NCI-H1105 treated with DMSO at 0.1 percent for 48 hours (cell line): ENCODE results near the gene DAZAP1.

Experiments used
- DNase-seq: peaks from one replicate; lab custom pipeline; 2025; lab: John Stamatoyannopoulos, UW

The DAZAP1 gene

DNA sequence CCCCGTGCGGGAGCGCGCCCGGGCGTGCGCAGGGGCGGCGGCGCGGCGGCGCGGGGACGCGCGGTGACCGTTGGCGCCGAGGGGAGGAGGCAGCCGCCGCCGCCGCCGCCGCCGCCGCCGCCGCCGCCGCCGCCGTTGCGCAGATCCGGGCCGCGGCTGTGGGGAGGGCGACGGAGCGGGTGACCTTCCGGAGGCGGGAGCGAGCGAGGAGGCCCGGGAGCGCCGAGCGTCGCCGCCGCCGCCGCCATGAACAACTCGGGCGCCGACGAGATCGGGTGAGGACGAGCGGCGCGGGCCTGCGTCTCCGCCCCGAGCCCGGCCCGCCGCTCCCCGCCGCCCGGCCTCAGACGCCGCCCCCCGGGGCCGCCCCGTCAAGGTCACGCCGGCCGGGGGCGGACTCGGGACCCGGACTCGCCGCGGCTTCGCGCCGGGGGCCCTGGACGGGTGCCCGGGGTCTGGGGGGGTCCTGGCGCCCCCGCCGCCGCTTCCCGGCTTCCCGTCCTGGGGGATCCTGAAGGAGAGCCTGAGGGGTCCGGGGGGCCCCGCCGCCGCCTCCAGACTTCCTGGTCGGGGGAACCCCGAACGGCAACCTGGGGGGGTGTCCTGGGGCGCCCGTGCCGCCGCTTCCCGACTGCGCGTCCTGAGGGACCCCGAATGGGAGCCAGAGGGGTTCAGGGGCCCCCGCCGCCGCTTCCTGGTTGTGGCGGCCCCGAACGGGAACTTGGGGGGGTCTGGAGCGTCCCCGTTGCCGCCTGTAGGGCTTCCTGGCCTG, at the start of gene DAZAP1:
Gene DAZAP1, plus strand, starts transcription at position 59 of the 772 bp plus-strand sequence. Its CDS starts 188 bp downstream, at position 247.
- no peak for DNase-seq

DNA sequence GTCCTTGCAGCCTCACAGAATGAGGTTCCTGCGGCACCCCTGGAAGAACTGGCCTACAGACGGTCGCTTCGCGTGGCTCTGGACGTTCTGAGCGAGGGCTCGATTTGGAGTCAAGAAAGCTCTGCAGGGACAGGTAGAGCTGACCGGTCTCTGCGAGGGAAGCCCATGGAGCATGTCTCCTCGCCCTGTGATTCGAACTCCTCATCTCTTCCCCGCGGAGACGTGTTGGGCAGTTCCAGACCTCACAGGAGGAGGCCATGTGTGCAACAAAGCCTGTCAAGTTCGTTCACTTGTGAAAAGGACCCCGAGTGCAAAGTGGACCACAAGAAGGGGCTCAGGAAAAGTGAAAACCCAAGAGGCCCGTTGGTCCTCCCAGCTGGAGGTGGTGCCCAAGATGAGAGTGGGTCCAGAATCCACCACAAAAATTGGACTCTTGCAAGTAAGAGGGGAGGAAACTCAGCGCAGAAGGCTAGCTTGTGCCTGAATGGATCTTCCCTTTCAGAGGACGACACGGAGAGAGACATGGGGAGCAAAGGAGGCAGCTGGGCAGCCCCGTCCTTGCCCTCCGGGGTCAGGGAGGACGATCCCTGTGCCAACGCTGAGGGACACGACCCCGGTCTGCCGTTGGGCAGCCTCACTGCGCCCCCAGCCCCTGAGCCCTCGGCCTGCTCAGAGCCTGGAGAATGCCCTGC, 47.1 kb upstream of the DAZAP1 start:
- no peak for DNase-seq

DNA sequence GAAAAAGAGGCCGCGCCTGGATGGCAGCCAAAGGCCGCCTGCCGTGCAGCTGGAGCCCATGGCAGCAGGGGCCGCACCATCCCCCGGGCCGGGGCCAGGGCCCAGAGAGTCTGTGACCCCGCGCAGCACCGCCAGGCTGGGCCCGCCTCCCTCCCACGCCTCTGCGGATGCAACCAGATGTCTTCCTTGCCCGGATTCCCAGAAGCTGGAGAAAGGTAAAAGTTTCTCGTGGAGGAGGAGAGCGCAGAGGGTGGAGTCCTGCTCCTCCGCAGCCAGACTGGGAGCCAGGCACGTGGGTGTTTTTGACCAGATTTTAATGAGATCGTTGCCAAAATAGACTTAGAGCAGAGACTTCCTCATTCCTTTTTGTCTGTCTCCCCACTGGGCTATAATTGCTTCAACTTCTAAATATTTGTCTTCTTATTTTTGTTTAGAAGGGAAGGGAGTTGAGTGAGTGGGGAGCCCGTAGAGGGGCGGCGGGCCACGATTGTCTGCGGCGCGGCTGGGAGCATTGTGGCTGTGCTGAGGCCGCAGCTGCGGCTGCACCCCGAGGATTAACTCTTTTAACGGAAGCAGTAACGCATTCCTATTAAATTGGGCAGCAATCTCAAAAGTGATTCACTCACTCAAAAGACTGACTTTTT, 46.4 kb upstream of the DAZAP1 start:
- peak; percentile 82 for DNase-seq

DNA sequence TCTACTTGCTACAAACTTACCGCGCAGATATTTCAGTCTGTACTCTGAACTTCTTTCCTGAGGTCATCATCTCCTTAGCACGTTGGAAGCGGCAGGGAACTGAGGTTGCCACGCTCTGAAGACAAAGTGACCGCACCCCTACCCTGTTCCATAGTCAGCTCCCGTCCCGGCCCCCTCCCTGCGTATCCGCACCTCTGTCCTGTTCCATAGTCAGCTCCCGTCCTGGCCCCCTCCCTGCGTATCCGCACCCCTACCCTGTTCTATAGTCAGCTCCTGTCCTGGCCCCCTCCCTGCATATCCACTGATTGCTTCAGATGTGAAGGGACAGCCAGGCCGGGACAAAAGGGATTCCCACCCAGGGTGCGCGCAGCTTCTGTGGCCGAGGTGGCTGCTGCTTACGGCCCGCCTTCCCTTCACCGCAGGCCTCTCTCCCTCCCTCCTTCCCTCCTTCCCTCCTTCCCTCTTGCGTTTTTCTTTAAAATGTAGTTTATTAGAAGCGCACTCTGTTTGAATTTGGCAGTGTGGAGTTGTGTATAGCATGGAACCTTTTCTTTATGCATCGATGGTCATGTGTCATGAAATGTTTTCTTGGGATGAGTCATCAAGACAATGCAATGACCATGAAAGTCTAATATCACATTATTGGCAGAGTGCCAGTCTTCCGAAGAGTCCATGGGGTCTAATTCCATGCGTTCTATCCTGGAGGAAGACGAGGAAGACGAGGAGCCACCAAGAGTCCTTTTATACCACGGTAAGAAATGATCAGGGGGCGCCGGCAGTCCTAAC, 45.6 kb upstream of the DAZAP1 start:
- DNase-seq = no peak

DNA sequence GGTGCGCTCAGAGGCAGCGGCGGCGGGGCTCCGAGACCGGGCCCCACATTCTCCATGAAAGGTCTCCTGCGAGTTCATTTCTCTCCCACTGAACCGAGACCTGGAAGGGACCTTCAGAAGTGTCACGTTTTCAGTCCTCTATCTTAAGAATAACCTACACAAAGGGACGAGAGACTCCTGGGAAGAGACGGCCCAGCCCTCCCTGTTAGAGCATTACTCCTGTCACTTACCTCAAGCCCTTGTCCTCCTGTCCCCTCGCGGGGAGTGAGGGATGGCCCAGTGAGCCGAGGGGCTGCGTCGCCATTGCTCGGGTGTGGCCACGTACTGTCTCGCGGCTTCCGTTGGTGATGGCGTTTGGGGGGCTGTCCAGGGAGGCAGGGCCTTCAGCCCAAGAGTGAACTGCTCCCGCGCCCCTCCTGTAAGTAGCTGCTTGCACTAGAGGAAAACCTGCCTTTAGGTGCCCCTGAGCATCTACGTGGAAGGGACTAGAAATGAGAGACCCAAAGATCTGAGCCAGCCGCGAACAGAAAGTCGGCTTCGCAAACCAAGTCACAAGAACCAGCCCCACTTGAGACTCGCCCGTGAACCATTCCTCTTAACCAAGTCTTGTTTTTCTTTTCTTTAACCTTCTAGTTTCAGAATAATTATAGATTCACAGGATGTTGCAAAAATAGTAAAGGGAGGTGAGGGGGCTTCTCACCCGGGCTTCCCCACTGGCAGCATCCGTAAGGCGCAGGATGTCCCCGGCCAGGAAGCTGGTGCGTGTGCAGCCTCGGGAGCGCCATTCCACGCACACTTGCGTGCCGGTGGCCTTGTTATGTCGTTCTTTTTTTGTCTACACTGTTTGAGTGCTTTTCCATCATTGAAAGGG, 44.8 kb upstream of the DAZAP1 start:
- no peak for DNase-seq

DNA sequence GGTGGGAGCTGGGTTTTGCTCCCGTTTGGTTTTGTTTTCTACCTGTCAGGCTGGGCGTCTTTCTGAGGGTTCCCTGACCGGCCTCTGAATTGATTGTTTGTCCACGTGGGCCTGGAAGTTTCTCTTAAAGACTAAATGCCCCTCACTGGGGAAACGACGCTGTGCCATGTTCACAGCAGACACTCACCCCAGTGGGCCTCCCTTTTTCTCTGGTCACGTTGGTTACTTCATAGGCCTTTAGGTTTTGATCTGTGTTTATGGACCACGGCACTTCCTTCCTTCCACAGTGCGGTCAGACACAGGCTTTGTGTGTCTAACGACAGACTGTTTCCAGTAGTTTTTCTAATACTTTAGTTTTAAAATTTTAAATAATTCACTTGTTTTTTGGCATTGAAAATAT, 43.8 kb upstream of the DAZAP1 start:
- DNase-seq = no peak

DNA sequence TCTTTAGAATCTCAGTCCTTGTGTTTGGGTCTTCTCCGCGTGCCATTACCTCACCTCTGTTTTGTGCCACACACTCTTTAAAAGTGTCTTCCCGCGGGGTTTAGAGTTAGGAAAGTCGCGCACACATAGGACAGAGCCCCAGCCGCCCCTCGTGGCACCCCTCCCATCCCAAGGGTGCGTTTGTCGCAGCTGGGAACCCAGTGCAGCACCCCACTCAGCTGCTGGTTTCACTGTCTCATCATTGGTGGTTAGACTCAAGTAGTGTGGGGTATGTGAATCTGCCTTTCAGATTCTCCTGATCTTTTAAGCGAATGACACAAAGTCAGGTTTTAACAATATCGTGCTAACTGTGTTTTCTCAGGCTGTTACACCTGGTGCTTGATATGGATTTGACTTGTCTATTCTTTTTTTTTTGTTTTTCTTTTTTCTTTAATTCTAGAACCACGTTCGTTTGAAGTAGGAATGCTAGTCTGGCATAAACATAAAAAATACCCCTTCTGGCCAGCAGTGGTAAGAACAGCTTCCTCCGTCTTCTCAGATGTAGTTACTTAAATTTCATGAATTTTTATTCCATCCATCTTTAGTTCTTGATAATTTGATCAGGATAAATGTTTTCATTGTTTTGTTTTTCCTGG, 43.2 kb upstream of the DAZAP1 start:
- no peak for DNase-seq

DNA sequence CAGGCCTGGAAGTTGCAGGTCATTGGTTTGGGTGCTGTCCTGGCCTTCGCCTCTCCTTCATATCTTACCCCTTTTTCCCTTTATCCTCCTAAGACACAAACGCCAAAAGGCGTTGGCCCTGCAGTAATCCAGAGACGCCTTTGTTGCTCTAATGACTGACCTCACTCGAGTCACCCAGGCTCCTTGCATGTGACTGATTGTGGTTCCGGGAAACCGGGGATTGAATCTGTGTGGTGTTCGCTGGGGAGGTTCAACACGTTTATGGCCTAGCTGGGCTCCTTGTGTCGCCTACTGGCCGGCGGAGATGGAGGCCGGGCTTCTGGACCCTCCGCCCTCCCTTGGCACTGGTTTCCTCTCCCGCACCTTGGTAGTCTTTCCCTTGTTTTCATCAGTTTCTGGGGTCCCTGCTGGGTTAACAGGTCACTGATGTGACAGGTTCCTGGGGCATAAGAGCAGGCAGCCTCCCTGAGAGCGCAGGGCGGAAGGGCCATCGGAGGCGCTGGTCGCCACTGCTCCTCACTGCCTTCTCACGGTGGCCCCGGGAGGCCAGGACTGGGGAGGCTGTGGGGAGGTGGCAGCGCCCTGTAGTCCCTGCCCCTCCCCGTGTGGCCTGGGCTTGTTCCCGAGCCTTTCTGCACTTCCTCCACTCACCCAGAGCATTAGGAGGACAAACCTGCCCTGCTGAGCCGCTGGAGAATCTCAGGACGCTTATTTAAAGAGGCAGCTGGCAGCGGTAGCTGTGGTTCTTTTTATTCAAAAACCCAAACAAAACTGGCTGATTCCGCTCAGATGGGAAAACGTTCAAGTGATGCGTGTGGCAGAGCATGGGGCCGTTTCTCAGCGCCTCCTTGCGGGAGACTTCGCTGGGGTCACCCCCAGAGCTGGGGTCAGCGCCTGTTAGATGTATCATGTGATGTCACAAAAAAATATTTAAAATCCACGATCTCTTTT, 41.8 kb upstream of the DAZAP1 start:
- DNase-seq = no peak

DNA sequence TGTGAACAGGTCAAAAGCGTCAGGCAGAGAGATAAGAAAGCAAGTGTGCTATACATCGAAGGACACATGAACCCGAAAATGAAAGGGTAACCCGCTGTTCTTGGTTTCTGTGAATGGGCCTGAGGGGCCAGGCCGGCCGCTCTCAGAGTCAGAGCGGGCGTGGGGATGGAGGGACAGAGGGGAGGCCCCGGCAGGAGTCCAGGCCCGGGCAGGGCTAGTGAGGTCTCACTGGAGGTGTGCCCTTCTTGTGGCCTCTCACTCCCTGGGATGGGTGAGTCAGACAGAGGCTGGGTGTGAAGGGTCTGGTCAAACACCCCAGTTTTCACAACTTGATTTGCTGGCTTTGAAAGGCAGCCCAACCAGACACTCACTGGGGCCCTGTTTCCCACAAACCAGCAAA, 41.1 kb upstream of the DAZAP1 start:
- DNase-seq = no peak

DNA sequence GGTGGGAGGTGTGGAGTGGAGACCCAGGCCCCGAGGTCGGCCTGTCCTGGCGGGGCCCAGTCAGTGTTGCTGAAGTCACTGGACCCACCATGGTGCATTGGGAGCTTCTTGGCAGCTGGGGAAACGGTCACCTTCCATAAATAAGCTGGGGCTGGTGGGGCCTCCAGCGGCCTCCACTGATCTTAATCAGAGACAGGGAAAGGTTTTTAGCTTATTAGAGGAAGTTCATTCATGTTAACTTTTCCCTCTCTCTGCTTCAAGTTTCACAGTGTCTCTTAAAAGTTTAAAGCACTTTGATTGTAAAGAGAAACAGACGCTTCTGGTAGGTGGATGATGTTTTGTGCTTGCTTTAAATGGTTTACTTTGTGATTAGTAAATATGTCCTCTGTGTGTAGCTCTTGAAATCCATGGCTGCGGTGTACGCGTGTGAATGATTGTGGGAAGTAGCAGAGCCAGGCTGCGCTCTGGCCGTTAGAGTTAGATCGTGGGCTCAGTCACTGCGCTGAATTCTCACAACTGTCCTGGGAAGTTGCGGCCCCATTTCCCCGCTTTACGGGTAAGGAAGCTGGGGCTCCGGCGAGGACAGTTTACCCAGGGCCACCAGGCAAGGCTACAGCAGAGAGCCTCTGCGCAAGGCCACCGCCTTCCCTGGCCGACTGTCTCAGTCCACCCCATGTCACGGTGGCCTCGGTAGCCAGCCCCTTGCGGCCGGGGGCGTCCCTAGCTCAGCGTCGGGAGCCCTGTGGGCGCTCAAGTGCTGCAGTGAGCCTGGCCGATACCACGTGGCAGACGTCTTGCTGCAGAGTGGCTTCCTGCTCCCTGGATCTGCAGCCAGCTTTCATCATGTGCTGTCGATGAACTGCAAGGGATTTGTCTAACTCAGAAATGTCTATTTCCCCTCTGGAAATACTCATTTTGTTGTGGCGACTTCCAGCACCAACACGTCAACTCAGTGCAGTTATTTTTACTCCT, 40.2 kb upstream of the DAZAP1 start:
- DNase-seq = no peak

DNA sequence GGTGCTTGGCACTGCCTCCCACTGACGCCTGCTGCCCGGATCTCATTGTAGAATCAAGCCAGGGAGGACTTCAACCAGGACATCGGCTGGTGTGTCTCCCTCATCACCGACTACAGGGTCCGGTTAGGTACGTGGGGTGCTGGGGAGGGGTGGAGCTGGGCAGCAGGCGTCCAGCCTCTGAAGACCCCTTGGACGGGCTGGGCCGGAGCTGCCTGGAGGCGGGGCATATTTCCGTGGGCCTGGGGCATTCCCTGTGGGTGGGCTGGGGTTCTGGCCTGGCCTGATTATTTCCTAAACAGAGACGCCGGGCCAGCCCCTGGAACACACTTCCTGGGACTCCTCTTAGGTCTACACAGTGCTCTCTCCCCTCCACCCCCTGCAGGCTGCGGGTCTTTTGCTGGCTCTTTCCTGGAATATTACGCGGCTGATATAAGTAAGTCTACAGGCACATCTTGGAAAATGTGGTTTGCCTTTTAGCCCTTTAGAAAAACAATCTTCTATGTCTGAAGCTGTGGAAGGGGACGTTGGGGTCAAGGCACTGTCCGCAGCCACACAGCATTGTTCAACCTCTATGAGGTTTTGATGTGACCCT, 38.1 kb upstream of the DAZAP1 start:
- DNase-seq = no peak

DNA sequence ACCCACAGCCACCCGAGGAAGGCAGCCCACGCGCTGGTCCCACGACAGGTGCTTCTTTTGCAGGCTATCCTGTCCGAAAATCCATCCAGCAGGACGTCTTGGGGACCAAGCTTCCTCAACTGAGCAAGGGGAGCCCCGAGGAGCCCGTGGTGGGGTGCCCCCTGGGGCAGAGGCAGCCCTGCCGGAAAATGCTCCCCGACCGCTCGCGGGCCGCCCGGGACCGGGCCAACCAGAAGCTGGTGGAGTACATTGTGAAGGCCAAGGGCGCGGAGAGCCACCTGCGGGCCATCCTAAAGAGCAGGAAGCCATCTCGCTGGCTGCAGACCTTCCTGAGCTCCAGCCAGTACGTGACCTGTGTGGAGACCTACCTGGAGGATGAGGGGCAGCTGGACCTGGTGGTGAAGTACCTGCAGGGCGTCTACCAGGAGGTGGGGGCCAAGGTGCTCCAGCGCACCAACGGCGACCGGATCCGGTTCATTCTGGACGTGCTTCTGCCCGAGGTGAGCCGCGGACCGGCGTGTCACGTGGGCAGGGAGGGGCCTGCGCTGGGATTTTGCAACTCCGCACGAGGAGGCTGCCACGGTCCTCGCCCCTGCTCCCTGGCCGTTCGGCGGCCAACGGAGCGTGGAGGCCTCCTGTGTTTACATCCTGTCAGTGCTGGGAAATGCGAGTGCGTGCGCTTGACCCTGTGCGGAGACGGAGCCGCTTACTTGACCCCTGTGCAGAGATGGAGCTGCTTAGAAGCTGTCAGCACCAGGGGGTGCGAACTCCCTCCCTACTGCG, 36.6 kb upstream of the DAZAP1 start:
- DNase-seq = no peak

DNA sequence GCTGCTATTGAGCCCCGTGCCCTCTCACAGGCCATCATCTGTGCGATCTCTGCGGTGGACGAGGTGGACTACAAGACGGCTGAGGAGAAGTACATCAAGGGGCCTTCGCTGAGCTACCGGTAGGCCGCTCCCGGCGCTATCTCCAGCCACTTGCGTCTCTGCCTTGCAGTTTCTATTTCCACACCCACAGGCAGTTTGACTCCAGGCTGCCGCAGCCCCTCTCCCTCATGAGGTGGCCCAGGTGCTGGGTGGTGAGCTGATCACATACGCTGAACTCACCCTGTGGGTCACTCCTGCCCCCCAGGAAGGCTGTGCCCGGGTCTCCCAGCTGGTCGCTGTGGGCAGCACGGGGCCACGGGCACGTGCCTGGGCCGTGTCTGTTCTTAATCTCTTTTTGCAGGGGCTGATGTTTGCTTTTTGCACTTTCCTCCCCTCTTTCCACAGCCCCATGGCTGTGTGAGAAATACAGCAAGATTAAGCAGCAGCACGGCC, 34.3 kb upstream of the DAZAP1 start:
- no peak for DNase-seq

DNA sequence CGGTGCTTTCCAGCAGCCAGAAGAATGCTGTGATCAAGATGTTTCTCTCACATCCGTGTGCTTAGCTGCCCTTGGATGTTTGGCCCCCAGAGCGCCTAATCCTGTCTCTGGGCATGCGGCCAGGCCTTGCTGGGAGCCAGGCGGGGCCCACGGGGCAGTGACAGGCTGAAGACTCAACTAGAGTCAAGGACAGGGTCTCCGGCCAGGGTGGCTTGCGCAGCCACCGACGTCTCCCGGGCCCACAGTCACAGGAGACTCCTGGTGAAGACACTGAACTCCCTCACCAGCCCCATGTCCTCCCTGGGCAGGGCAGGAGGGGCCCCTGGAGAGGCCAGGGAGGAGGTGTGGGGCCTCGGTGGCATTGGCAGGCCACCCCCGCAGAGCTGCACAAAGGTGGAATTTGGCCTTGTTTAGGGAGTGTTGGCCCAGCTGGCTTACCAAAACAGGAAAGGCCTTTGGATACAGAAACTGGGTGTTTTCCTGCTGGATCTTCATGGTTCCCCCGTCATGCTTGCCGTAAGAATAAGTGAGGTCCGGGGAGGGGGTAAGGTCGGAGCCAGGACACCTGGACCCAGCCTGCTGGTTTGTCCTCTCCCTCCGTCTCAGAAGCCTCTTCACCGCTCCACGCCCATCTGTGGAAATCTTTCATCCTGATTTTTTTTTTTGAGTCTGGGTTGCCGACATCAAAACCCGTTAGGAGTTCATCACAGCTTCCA, 33.7 kb upstream of the DAZAP1 start:
- DNase-seq = no peak

DNA sequence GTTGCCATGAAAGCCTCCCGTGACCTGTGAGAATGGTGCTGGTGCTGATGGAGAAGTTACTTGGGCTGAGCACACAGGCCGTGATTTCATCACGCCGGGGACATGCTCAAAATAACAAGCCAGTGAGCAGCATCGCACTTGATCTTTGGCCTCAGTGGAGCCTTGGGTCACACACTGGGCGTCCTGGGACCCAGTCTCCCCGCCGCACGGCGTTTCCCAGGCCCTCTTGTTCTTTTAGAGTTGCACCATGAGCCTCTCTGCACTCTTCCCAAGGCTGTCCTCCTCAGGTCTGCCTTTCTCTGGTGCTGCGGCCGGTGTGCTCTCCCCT, 33.2 kb upstream of the DAZAP1 start:
- no peak for DNase-seq

DNA sequence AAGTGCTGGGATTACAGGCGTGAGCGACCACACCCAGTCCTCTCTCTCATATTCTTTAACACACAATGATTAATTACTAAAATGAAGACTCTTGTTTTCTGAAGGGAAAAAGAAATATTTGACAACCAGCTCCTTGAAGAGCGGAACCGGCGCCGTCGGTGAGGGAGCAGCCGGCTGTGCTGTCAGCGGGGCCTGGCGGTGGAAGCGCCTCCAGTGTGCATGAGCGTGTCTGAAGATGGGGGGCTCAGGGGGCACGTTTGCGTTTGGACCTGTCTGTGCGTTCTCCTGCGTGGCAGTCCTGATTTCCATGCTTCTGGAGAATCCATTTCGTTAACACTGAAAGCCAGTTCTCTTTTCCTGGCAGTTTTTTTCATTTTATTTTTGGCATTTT, 31.0 kb upstream of the DAZAP1 start:
- no peak for DNase-seq
